T47D (cell line): Measurements from ENCODE around the gene CHMP3.

Source experiments
- DNase-seq, 2 experiments: peaks; one replicate each; pipeline versions ENCODE4 v3.0.0 to v3.0.0-alpha.2; 2011 to 2012; ENCODE audit warnings: low read depth in 1 of 2, low spot score in 1 of 2
- JUND ChIP-seq: IDR thresholded peaks from 2 replicates; pipeline ENCODE4 v1.6.1; 2012; ENCODE audit warnings: low read depth
- in situ Hi-C: cut with HindIII; loops from 2 replicates; pipeline ENCODE4 v1.10.0; 2016; ENCODE audit warnings: low sequenced_read_pairs, low pct_unique_long_range_greater_than_20kb

The CHMP3 gene

GRCh38 chr2:86461042-86461743 lies 102.0 kb downstream of the CHMP3 start:
- in situ Hi-C loops: no loop called here
- TF ChIP-seq JUND: no peak
- no peak for DNase-seq

DNA sequence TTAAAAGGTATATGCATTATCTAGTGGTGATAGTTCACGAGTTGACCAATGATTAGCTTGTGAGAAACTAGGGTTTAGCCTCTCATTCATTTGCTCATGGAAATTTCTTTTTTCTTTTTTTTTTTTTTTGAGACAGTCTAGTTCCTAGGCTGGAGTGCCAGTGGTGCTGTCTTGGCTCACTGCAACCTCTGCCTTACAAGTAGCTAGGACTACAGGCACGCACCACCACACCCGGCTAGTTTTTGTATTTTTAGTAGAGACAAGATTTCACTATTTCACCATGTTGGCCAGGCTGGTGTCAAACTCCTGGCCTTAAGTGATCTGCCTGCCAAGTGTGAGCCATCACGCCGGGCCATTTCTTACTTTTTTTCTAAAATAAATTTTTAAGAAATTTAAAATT lies 108.1 kb downstream of the CHMP3 start:
- in situ Hi-C loops: no loop called here
- no peak for DNase-seq
- no peak for TF ChIP-seq JUND

- no peak for TF ChIP-seq JUND
- no peak for DNase-seq
- in situ Hi-C loops: no loop called here
Measured at GRCh38 chr2:86454238-86454637, 109.0 kb downstream of the CHMP3 start.

- TF ChIP-seq JUND: no peak
- in situ Hi-C loops: no loop called here
- peak in 1 of 2 experiments; percentile 69 for DNase-seq
Measured at GRCh38 chr2:86453836-86454235, 109.4 kb downstream of the CHMP3 start.
